B cell (primary cell): ENCODE results near the gene LRRC26. TPM values are rescaled to one million over a fixed set of nuclear protein-coding genes. Genes with fewer than 3 reads are reported as not detected.

Source experiments
- ATAC-seq: fragments of 200-7000 bp; cut with Tn5 transposase; one replicate; pipeline ENCODE4 v1.10.0; 2021; ENCODE audit warnings: low read depth, mild to moderate bottlenecking, moderate number of reproducible peaks, moderate library complexity
- CTCF ChIA-PET: fragments of 350-600 bp; sonication (Branson Sonifier 250); formaldehyde crosslinking; loops from one replicate; lab custom pipeline; 2021; ENCODE audit warnings: antibody characterized with exemption, inconsistent platforms; lab: Charles Lee
- POLR2A ChIA-PET: fragments of 350-600 bp; sonication (Branson Sonifier 250); formaldehyde crosslinking; loops from one replicate; lab custom pipeline; 2021; ENCODE audit warnings: antibody characterized with exemption; lab: Charles Lee
- DNase-seq: peaks from one replicate; pipeline ENCODE4 v3.0.0; 2013
- H2AFZ ChIP-seq: 2 replicates; pipeline ENCODE4 v1.6.1; 2012; ENCODE audit warnings: mild to moderate bottlenecking, low read depth, low read length; ENCODE audit not compliant: insufficient read depth, poor library complexity, severe bottlenecking
- H3K27ac ChIP-seq, 2 donors: 1 replicate in 1 of 2; 2 replicates in 1 of 2; pipeline ENCODE4 v1.5.1; 2012 to 2013; ENCODE audit warnings: low read length in 2 of 2, mild to moderate bottlenecking in 2 of 2, moderate library complexity in 1 of 2
- H3K27me3 ChIP-seq, 4 experiments: fragments of 200-600 bp in 1 of 4; sonication (generic) in 1 of 4; replicated peaks in 1 of 4; 1 replicate in 2 of 4; 2 replicates in 2 of 4; pipeline versions ENCODE4 v1.6.1 to v1.7.0; 2013 to 2016; ENCODE audit warnings: low read length in 3 of 4, mild to moderate bottlenecking in 2 of 4, mixed read lengths in 1 of 4, moderate library complexity in 1 of 4; ENCODE audit not compliant: insufficient read depth in 4 of 4, control insufficient read depth in 3 of 4; ENCODE audit errors: control extremely low read depth in 1 of 4
- H3K36me3 ChIP-seq, 2 experiments: replicated peaks in 1 of 2; 1 replicate in 1 of 2; 2 replicates in 1 of 2; pipeline versions ENCODE4 v1.6.1 to v1.7.1; 2013; ENCODE audit warnings: low read length in 1 of 2; ENCODE audit not compliant: insufficient read depth in 2 of 2, control insufficient read depth in 1 of 2; ENCODE audit errors: control extremely low read depth in 1 of 2, extremely low read depth in 1 of 2
- H3K4me1 ChIP-seq, 2 donors: fragments of 200-600 bp in 1 of 2; sonication (generic) in 1 of 2; 1 replicate in 1 of 2; 2 replicates in 1 of 2; pipeline versions ENCODE4 v1.5.1 to v1.6.1; 2013 to 2017; ENCODE audit warnings: low read length in 2 of 2; ENCODE audit not compliant: control insufficient read depth in 2 of 2, insufficient read depth in 2 of 2
- H3K4me2 ChIP-seq: replicated peaks from 2 replicates; pipeline ENCODE3; 2012; ENCODE audit warnings: mild to moderate bottlenecking, low read depth, low read length; ENCODE audit not compliant: poor library complexity, severe bottlenecking
- H3K4me3 ChIP-seq, 5 experiments: fragments of 200-600 bp in 1 of 5; sonication (generic) in 1 of 5; 1 replicate in 3 of 5; 2 replicates in 2 of 5; pipeline versions ENCODE4 v1.5.1 to v1.7.0; 2011 to 2016; ENCODE audit warnings: low read length in 4 of 5, mild to moderate bottlenecking in 4 of 5, low read depth in 2 of 5, control low read depth in 1 of 5, moderate library complexity in 1 of 5; ENCODE audit not compliant: insufficient read depth in 1 of 5; ENCODE audit errors: control extremely low read depth in 1 of 5, extremely low read depth in 1 of 5
- H3K79me2 ChIP-seq: fragments of 200-600 bp; sonication (generic); one replicate; pipeline ENCODE4 v1.6.0; 2016; ENCODE audit warnings: low read length; ENCODE audit not compliant: control insufficient read depth, insufficient read depth
- H3K9ac ChIP-seq: fragments of 200-600 bp; sonication (generic); 2 replicates; pipeline ENCODE4 v1.6.1; 2017; ENCODE audit warnings: mild to moderate bottlenecking, low read length, moderate library complexity
- H3K9me3 ChIP-seq, 3 donors: one replicate each; pipeline versions ENCODE4 v1.6.1 to v1.7.1; 2013; ENCODE audit warnings: low read length in 2 of 3; ENCODE audit not compliant: control insufficient read depth in 2 of 3, insufficient read depth in 1 of 3; ENCODE audit errors: control extremely low read depth in 1 of 3
- H4K20me1 ChIP-seq: 2 replicates; pipeline ENCODE4 v1.6.0; 2012; ENCODE audit warnings: mild to moderate bottlenecking, low read length; ENCODE audit not compliant: insufficient read depth, control insufficient read depth, poor library complexity, severe bottlenecking
- H3K27ac Mint-ChIP-seq: one replicate; pipeline ENCODE4 v1.8.0; 2021; ENCODE audit warnings: mixed read lengths
- H3K27me3 Mint-ChIP-seq: one replicate; pipeline ENCODE4 v1.8.0; 2021; ENCODE audit warnings: mixed read lengths
- H3K4me1 Mint-ChIP-seq: one replicate; pipeline ENCODE4 v1.8.0; 2021; ENCODE audit warnings: mixed read lengths
- H3K4me3 Mint-ChIP-seq: one replicate; pipeline ENCODE4 v1.8.0; 2021; ENCODE audit warnings: mixed read lengths
- H3K9me3 Mint-ChIP-seq: one replicate; pipeline ENCODE4 v1.8.0; 2022; ENCODE audit warnings: mixed read lengths; ENCODE audit not compliant: insufficient read depth
- EZH2 ChIP-seq: IDR thresholded peaks from 2 replicates; pipeline ENCODE4 v1.6.1; 2012; ENCODE audit warnings: borderline replicate concordance, low read depth, mild to moderate bottlenecking, moderate library complexity, low read length; ENCODE audit not compliant: insufficient read depth, poor library complexity, severe bottlenecking
- WGBS: methylation state at CpG from one replicate; pipeline ENCODE4 v1.1.5; 2013; ENCODE audit warnings: missing lambda C conversion rate; ENCODE audit not compliant: insufficient coverage; 5-methylcytosine and 5-hydroxymethylcytosine counted together
- intact Hi-C: fragments of 100-400 bp; cut with micrococcal nuclease; formaldehyde crosslinking; loops from one replicate; pipeline ENCODE4 v1.10.0; 2022
- polyA plus RNA-seq: library from polyadenylated mRNA; depleted of rRNA; stranded (reverse); fragments of >200 nt; gene quantifications from 2 replicates; pipeline ENCODE4 v1.2.3, GENCODE V29; 2012
- total RNA-seq, 2 donors: library from RNA; stranded (reverse); fragments of 120-200 nt in 1 of 2; gene quantifications; 1 replicate in 1 of 2; 2 replicates in 1 of 2; pipeline versions ENCODE4 v1.2.3 to v1.2.4, GENCODE V29; 2013 to 2022
- TF ChIP-seq, protein P1 (sequence below): fragments of 200-600 bp; IDR thresholded peaks from one replicate; pipeline ENCODE4 v1.8.0; 2022; ENCODE audit warnings: antibody characterized with exemption, mild to moderate bottlenecking

The LRRC26 gene
- total and polyA plus RNA-seq, 2 donors (not counting 1 experiment from before 2014, with no cell fraction given): not detected

DNA sequence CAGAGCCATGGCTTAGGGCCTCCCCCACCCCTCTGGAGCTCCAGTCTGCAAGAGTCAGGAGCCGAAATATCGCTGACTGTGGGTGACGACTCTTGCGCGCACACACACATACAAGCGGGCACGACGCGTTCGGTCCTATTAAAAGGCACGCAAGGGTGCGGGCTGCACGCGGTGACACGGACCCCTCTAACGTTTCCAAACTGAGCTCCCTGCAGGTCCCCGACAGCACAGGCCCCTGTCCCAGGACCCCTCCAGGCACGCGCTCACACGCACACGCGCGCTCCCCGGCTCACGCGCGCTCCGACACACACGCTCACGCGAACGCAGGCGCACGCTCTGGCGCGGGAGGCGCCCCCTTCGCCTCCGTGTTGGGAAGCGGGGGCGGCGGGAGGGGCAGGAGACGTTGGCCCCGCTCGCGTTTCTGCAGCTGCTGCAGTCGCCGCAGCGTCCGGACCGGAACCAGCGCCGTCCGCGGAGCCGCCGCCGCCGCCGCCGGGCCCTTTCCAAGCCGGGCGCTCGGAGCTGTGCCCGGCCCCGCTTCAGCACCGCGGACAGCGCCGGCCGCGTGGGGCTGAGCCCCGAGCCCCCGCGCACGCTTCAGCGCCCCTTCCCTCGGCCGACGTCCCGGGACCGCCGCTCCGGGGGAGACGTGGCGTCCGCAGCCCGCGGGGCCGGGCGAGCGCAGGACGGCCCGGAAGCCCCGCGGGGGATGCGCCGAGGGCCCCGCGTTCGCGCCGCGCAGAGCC is 31.0 kb downstream of the LRRC26 start, which contains the start of gene GRIN1:
Gene GRIN1 (plus strand): TSS at position 433 of the 746 bp plus-strand sequence. CDS start 333 bp downstream, outside the sequence.
- H3K4me3 Mint-ChIP-seq: no peak within 1 kb of the TSS
- peak; percentile 43 for ATAC-seq
- H3K36me3 ChIP-seq: no peaks in the 10 kb centered on the region
- no peak for TF ChIP-seq EZH2
- TF ChIP-seq, protein P1, sequence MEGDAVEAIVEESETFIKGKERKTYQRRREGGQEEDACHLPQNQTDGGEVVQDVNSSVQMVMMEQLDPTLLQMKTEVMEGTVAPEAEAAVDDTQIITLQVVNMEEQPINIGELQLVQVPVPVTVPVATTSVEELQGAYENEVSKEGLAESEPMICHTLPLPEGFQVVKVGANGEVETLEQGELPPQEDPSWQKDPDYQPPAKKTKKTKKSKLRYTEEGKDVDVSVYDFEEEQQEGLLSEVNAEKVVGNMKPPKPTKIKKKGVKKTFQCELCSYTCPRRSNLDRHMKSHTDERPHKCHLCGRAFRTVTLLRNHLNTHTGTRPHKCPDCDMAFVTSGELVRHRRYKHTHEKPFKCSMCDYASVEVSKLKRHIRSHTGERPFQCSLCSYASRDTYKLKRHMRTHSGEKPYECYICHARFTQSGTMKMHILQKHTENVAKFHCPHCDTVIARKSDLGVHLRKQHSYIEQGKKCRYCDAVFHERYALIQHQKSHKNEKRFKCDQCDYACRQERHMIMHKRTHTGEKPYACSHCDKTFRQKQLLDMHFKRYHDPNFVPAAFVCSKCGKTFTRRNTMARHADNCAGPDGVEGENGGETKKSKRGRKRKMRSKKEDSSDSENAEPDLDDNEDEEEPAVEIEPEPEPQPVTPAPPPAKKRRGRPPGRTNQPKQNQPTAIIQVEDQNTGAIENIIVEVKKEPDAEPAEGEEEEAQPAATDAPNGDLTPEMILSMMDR: no peak
- no peak within 1 kb of the TSS for H3K9ac ChIP-seq
- H3K27me3 Mint-ChIP-seq: peaks cover 58% of the 10 kb centered on the region
- peak within 1 kb of the TSS; percentile 26 for H3K27ac Mint-ChIP-seq
- peaks cover 0 to 82% (median 36%) of the 10 kb centered on the region in 4 experiments for H3K27me3 ChIP-seq
- H3K4me1 Mint-ChIP-seq: no peaks in the 10 kb centered on the region
- H2AFZ ChIP-seq: no peak within 1 kb of the TSS
- H3K4me3 ChIP-seq: no peak within 1 kb of the TSS
- WGBS: 9% methylated on average over 104 of the region's 104 CpGs
- H3K4me1 ChIP-seq: peaks cover 11 to 14% of the 10 kb centered on the region in 2 donors
- peak within 1 kb of the TSS; percentile 40 for H3K4me2 ChIP-seq
- peaks cover 0 to 33% (median 0%) of the 10 kb centered on the region in 3 donors for H3K9me3 ChIP-seq
- intact Hi-C loops: no loop called here
- H4K20me1 ChIP-seq: no peaks in the 10 kb centered on the region
- ChIA-PET CTCF (interaction anchor here (0.8 kb wide), 1 partner anchor 11 kb away, joined by 3 read pairs; no protein-coding TSS in a partner anchor), POLR2A (interaction anchor here (0.6 kb wide), 1 partner anchor 7 kb away, joined by 5 read pairs; no protein-coding TSS in a partner anchor)
- peak; percentile 55 for DNase-seq
- H3K79me2 ChIP-seq: no peaks in the 10 kb centered on the region
- H3K27ac ChIP-seq: no peak within 1 kb of the TSS
- no peaks in the 10 kb centered on the region for H3K9me3 Mint-ChIP-seq
